Stimulated activated CD8-positive, alpha-beta memory T cell treated with anti-CD3 and anti-CD28 coated beads, Interleukin-4, amount 100 ng/mL, for 1 hour (primary cell): ENCODE data around the gene GLRX5.
"Not testable (repeated sequence)": the region's sequence is repeated elsewhere in the genome, so short reads cannot be mapped to it uniquely, and the experiment has no call there.

ENCODE experiments used
- DNase-seq, 2 donors: peaks; one replicate each; pipeline ENCODE4 v3.0.0-alpha.2; 2020; ENCODE audit warnings: low read depth in 2 of 2, low spot score in 1 of 2

The GLRX5 gene

GRCh38 chr14:95549656-95550585 is 15.1 kb downstream of the GLRX5 start:
- no peak for DNase-seq

GRCh38 chr14:95551435-95551834 is 16.6 kb downstream of the GLRX5 start:
- no peak for DNase-seq

- DNase-seq: no peak
These were observed 18.3 kb downstream of the GLRX5 start for GRCh38 chr14:95553141-95553540.

GRCh38 chr14:95555053-95555452 is 20.2 kb downstream of the GLRX5 start:
- no peak for DNase-seq

- DNase-seq: no peak
These were observed 22.4 kb downstream of the GLRX5 start for GRCh38 chr14:95557291-95557690.

GRCh38 chr14:95557832-95558231 is 23.0 kb downstream of the GLRX5 start:
- no peak for DNase-seq

- no peak for DNase-seq
These were observed 24.4 kb downstream of the GLRX5 start for GRCh38 chr14:95559203-95559602.

- DNase-seq: peak; percentile 60 to 73
These were observed 26.2 kb downstream of the GLRX5 start for GRCh38 chr14:95561001-95561412.

- no peak for DNase-seq
These were observed 28.2 kb downstream of the GLRX5 start for GRCh38 chr14:95562892-95563685.

- no peak for DNase-seq
These were observed 29.2 kb downstream of the GLRX5 start for GRCh38 chr14:95564060-95564459.

- DNase-seq: no peak
These were observed 34.6 kb downstream of the GLRX5 start for GRCh38 chr14:95569440-95569839.

GRCh38 chr14:95573313-95573712 is 38.5 kb downstream of the GLRX5 start:
- DNase-seq: no peak

GRCh38 chr14:95575840-95576473 is 41.1 kb downstream of the GLRX5 start:
- no peak for DNase-seq

- DNase-seq: no peak
These were observed 42.4 kb downstream of the GLRX5 start for GRCh38 chr14:95577067-95577800.

- no peak for DNase-seq
These were observed 43.0 kb downstream of the GLRX5 start for GRCh38 chr14:95577870-95578269.

GRCh38 chr14:95583836-95584617 is 49.2 kb downstream of the GLRX5 start:
- not testable (repeated sequence) for DNase-seq

GRCh38 chr14:95585953-95586620 is 51.2 kb downstream of the GLRX5 start:
- DNase-seq: no peak

GRCh38 chr14:95591182-95591581 is 56.3 kb downstream of the GLRX5 start:
- not testable (repeated sequence) for DNase-seq
